Mucosa of rectum (tissue), 2 donors: ENCODE measurements around the gene PTGES3L.

Source experiments
- H3K27ac ChIP-seq, 2 donors: one replicate each; pipeline ENCODE4 v1.7.0; 2013; ENCODE audit warnings: inconsistent platforms in 2 of 2, low read depth in 2 of 2, low read length in 2 of 2
- H3K27me3 ChIP-seq, 2 donors: one replicate each; pipeline ENCODE4 v1.7.0; 2013; ENCODE audit warnings: low read length in 2 of 2; ENCODE audit not compliant: control insufficient read depth in 2 of 2, insufficient read depth in 2 of 2
- H3K36me3 ChIP-seq, 2 donors: one replicate each; pipeline ENCODE4 v1.7.0; 2013; ENCODE audit warnings: low read length in 2 of 2; ENCODE audit not compliant: control insufficient read depth in 2 of 2, insufficient read depth in 2 of 2
- H3K4me1 ChIP-seq, 2 donors: one replicate each; pipeline ENCODE4 v1.7.0; 2013; ENCODE audit warnings: low read length in 2 of 2, mild to moderate bottlenecking in 1 of 2; ENCODE audit not compliant: control insufficient read depth in 2 of 2, insufficient read depth in 2 of 2
- H3K4me3 ChIP-seq, 2 donors: one replicate each; pipeline ENCODE4 v1.7.0; 2013; ENCODE audit warnings: low read length in 2 of 2
- H3K9ac ChIP-seq, 2 donors: one replicate each; pipeline ENCODE4 v1.7.0; 2013; ENCODE audit warnings: low read length in 2 of 2, low read depth in 1 of 2, mild to moderate bottlenecking in 1 of 2
- H3K9me3 ChIP-seq, 2 donors: one replicate each; pipeline ENCODE4 v1.7.0; 2013; ENCODE audit warnings: low read length in 2 of 2; ENCODE audit not compliant: control insufficient read depth in 2 of 2
- donor health status: healthy.
- donor health status: Normal muscosa, but diverticular disease.

PTGES3L gene

DNA sequence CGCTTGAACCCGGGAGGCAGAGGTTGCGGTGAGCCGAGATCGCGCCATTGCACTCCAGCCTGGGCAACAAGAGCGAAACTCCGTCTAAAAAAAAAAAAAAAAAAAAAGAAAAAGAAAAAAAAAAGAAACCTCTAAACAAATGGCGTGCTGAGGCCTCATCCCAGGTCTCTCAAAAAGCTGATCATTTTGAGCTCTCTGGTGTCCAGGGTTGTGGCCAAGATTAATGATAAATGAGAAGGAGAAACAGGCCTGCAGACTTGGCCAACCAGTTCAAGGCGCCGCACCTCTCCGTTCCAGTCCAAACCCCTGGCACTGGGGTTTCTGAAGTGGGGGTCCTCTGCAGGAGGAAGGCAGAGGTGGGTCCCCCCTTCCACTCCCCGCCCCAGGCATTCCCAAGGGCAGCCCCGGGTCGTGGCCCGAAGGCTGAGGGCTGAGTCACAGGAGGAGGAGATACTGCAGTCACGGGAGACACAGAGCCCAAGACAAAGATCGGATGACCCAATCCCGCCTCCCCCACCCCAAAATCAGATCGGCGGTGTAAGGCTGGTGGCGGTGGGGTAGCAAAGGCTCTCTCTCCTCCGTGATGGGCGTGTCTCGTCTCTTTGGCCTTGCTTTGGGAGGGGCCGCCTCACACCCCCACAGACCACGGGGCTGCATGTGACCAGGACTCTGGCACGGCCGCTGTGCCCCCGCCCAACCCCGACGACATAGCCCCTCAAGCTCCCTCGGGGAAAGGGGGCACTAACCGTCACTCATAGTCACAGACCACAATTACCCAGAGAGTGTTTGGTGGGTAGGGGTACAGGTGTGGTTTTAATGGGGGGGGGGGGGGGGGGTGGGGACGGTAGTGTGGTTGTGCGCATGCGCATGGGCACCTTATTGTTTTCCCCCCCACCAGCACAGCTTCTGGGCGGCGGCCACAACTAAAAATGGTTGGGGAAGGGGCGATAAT, 41.2 kb upstream of the PTGES3L start:
- H3K4me1 ChIP-seq: peaks cover 17 to 24% of the 10 kb centered on the region in 2 donors
- H3K27me3 ChIP-seq: peaks cover 0 to 2% of the 10 kb centered on the region in 2 donors
- H3K9ac ChIP-seq: peak overlapping the region; percentile 72 to 80
- H3K4me3 ChIP-seq: peak overlapping the region; percentile 81 to 86
- peaks cover 3 to 5% of the 10 kb centered on the region in 2 donors for H3K36me3 ChIP-seq
- H3K9me3 ChIP-seq: no peaks in the 10 kb centered on the region
- H3K27ac ChIP-seq: peak overlapping the region; percentile 78 to 85

DNA sequence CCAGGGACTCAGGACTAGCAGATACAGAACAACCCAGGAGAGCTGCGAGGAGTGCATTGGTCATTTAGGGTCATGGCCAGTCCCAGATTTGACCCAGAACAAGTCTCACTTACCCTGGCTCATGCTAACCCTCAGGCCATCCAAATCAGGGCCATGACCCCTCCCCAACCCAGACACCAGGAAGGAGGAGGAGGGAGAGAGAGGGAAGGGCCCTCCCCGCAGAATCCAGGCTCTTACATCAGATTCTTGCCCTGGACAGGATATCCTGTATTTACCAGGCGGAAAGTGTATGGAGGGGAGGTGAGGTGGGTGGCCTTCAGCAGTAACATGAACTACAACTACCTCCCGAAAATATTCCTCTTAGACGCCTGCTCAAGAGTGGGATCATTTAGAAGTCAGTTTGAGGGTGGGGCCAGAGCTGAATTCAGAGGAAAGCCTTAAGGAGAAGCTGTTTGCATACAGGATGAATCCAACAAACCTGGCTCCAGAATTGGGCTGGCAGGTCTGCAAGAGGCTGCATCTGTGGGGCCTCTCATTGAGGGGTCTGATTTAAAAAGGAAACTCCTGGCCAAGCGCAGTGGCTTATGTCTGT, 40.2 kb upstream of the PTGES3L start:
- peak overlapping the region in 1 of 2 donors; percentile 28 for H3K4me3 ChIP-seq

DNA sequence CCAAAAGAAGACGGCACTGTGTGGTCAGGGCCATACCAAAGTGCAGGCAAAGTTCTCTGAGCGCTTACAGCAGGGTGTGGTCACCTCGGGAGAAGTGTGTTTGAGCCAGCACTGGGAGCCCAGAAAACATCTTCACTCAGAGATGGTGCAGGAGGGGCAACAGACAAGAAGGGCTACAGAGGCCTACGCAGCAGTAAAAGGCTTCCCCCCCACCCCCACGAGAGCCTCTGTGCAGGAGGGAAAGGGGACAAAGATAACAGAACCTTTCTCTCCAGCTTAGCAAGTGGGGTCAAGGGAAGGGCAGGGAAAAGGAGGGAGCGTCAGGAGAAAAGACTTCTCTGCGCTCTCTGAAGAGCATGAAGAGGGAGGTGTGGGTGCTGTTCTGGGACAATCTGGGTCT, 39.5 kb upstream of the PTGES3L start:
- peak overlapping the region; percentile 6 to 23 for H3K27ac ChIP-seq
- peaks cover 15% of the 10 kb centered on the region in 2 donors for H3K36me3 ChIP-seq
- H3K9ac ChIP-seq: no peak overlapping the region
- peak overlapping the region in 1 of 2 donors; percentile 28 for H3K4me3 ChIP-seq
- H3K27me3 ChIP-seq: no peaks in the 10 kb centered on the region
- H3K4me1 ChIP-seq: peaks cover 13 to 20% of the 10 kb centered on the region in 2 donors
- no peaks in the 10 kb centered on the region for H3K9me3 ChIP-seq

More for the DNA sequence above, 40.2 kb upstream of the PTGES3L start:
- peaks cover 17 to 24% of the 10 kb centered on the region in 2 donors for H3K4me1 ChIP-seq
- peaks cover 9 to 13% of the 10 kb centered on the region in 2 donors for H3K36me3 ChIP-seq
- H3K9me3 ChIP-seq: no peaks in the 10 kb centered on the region
- peak overlapping the region; percentile 6 to 23 for H3K27ac ChIP-seq
- no peaks in the 10 kb centered on the region for H3K27me3 ChIP-seq
- H3K9ac ChIP-seq: peak overlapping the region in 1 of 2 donors; percentile 24

DNA sequence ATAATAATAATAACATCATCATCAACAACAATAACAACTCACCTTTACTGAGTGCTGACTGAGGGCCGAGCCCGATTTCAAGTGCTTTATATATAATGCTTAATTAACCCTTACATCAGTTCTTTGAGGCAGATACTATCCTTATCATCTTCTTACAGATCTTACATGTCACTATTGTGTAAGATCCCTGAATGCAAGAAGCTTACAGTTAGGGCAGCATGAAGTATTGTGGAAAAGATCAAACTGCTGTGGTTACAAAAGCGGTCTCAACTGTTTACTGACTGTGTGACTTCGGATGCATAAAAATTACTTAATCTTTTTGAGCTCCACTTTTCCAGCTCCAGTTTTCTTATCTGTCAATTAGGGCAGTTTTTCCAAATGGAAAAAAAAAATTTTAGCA, 39.1 kb upstream of the PTGES3L start:
- H3K27me3 ChIP-seq: no peaks in the 10 kb centered on the region
- no peak overlapping the region for H3K9ac ChIP-seq
- no peaks in the 10 kb centered on the region for H3K9me3 ChIP-seq
- peaks cover 19 to 20% of the 10 kb centered on the region in 2 donors for H3K36me3 ChIP-seq
- H3K4me1 ChIP-seq: peaks cover 13 to 18% of the 10 kb centered on the region in 2 donors
- no peak overlapping the region for H3K27ac ChIP-seq
- no peak overlapping the region for H3K4me3 ChIP-seq

DNA sequence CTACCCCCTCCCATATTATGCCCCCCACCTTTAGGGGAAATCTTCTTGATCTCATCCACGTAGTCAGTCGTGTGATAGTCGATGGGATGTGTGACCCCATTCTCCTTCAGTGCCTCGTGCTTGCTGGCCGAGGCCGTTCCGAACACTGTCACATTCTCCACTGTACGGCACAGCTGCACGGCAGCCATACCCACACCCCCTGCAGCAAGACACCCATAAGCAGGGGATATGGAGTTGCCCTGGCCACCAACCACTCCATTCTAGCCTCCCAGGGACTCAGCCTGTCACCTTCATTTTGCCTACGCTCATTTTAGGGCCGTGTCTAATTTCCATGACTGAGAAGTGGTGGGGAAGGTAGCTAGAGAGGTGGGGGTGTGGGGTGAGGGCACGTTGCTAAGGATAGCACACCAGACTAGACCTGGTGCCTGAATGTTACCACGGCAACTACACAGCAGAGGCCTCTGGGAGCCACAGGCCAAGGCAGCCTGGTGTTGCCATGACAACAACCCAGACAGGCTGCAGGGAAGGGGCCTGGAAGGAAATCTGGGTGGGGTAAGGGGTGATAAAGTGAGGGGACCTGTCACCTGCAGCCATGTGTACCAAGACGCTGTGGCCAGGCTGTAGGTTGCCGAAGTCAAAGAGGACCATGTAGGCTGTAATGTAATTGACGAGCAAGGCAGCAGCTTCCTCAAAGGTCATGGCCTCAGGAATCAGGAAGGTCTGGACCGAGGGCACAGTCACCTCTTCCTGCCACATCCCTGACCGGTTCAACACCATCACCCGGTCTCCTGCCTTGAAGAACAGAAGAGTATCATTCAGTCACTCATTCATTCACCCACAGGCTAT, 38.4 kb upstream of the PTGES3L start:
- no peak overlapping the region for H3K4me3 ChIP-seq
- no peaks in the 10 kb centered on the region for H3K9me3 ChIP-seq
- peaks cover 26 to 27% of the 10 kb centered on the region in 2 donors for H3K36me3 ChIP-seq
- no peak overlapping the region for H3K27ac ChIP-seq
- H3K9ac ChIP-seq: no peak overlapping the region
- no peaks in the 10 kb centered on the region for H3K27me3 ChIP-seq
- H3K4me1 ChIP-seq: peaks cover 13 to 18% of the 10 kb centered on the region in 2 donors

DNA sequence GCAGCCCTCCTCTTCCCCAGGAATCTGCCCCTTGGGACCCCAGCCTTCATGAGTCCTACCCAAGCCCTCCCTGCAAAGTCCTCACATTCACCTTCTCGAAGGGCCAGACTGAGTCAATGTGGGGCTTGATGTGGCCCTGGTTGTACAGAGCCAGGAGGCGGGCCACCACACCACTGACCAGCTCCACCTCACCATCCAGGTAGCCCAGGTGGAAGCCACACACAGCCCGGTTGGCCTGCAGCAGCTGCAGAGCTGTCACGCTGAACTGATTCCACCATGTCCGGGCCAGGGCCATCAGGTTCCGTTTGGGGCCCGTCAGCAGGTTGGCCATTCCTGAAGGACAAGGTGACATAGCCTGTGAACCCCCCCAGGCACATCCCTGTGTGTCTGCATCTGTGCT, 36.3 kb upstream of the PTGES3L start:
- peaks cover 17 to 18% of the 10 kb centered on the region in 2 donors for H3K4me1 ChIP-seq
- peak overlapping the region in 1 of 2 donors; percentile 38 for H3K27ac ChIP-seq
- no peak overlapping the region for H3K4me3 ChIP-seq
- H3K27me3 ChIP-seq: no peaks in the 10 kb centered on the region
- H3K9ac ChIP-seq: no peak overlapping the region
- H3K9me3 ChIP-seq: no peaks in the 10 kb centered on the region
- H3K36me3 ChIP-seq: peaks cover 34% of the 10 kb centered on the region in 2 donors

DNA sequence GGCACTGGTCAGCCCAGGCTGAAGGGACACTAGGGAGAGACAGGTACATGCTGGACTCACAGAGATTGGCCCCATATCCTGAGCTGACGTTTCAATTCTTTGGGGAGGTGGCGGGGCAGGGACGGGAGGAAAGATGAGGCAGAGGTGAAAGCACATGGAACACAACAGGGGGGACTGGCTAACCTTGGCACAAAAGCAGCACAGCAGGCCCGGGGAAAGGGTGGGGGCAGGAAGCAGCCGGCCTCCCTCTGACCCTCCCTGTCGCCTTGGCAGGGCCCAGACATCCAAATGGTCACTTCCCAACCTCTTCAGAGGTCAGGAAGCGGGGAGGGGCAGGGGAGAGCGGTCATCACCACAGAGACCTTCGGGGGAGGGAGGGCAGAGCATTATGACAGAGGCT, 35.7 kb upstream of the PTGES3L start:
- Histone ChIP-seq H3K9ac (no peak overlapping the region), H3K27ac (peak overlapping the region in 1 of 2 donors; percentile 38), H3K4me1 (peaks cover 23 to 24% of the 10 kb centered on the region in 2 donors), H3K36me3 (peaks cover 34% of the 10 kb centered on the region in 2 donors), H3K4me3 (no peak overlapping the region), H3K9me3 (no peaks in the 10 kb centered on the region), H3K27me3 (no peaks in the 10 kb centered on the region)

DNA sequence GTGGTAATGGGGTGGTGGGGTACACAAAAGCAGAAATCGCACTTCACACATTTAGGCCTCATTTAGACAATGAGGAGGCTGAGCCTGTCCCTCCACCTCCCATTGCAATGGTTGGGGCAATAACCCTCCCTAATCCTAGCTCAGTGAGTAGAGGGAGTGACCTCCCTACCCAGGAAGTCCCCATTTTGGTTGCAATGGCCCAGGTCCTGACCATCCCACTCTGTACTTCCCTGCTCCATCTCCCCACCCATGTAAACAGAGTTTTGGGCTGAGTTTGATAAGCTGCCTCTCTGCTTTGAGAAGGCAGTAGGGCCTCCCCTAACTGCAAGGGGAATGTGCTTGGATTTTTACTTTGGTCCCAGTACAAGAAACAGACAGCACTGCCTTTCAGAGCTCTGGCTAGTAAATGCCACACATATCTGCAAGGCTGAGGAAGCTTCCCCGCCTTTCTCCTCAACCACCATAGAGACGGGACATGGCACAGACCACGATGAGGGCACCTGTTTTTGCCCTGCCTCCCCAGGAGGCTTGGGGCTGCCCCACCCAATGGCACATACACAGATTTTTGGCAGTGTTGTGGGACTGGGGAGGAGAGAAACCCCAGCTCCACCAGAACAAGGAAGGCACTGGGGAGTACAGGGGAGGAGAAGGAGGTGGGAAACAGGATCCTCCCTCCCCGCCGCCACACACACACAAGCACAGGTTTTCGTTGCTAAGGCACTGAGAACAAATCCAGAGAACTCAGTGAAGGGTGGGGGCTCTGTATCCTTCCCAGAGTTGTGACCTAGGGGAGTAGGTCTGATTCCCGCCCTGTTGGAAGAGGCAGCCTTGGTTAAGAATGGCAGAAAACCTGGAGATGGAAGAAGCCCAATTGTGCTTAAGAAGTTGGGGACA, 35.0 kb upstream of the PTGES3L start:
- peaks cover 34% of the 10 kb centered on the region in 2 donors for H3K36me3 ChIP-seq
- H3K27me3 ChIP-seq: no peaks in the 10 kb centered on the region
- H3K27ac ChIP-seq: peak overlapping the region in 1 of 2 donors; percentile 32
- no peak overlapping the region for H3K9ac ChIP-seq
- H3K4me3 ChIP-seq: no peak overlapping the region
- H3K9me3 ChIP-seq: no peaks in the 10 kb centered on the region
- H3K4me1 ChIP-seq: peaks cover 24 to 27% of the 10 kb centered on the region in 2 donors

DNA sequence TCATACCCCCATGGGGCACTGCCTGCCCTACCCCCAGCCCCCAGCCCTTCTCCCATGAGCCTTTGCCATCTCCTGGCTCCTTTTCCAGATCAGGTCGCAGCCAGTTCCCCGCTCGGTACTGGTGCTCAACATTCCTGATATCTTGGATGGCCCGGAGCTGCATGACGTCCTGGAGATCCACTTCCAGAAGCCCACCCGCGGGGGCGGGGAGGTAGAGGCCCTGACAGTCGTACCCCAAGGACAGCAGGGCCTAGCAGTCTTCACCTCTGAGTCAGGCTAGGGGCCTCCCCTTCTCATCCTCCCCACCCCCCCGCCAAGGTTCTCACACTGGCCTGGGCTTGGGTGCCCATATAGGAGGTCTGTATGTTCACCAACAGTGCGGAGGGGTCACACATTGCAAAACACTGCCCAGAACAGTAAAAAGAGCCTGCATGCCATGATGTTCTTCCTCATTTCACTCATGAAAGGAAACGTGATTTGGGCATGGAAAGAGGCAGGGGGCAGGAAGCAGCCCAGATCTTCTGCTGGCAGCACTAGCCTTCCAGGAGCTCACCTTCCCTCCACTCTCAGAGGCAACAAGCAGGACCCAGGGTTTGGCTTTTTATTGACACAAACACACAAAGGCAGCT, 34.3 kb upstream of the PTGES3L start:
- Histone ChIP-seq H3K36me3 (peaks cover 34% of the 10 kb centered on the region in 2 donors), H3K9me3 (no peaks in the 10 kb centered on the region), H3K4me3 (no peak overlapping the region), H3K27me3 (no peaks in the 10 kb centered on the region), H3K4me1 (peaks cover 19 to 21% of the 10 kb centered on the region in 2 donors), H3K9ac (no peak overlapping the region), H3K27ac (peak overlapping the region in 1 of 2 donors; percentile 32)
